ENCODE measurements around the gene ZNF665.
"Not testable (repeated sequence)": the region's sequence is repeated elsewhere in the genome, so short reads cannot be mapped to it uniquely, and the experiment has no call there.

Gene ZNF665

GRCh38 chr19:53157626-53158025 lies 35.5 kb downstream of the ZNF665 start:
- 44 to 51% methylated on average over 7 of the region's 7 CpGs for WGBS, 2 experiments (ENCODE audit: insufficient coverage in 2 of 2)
- peaks cover 5% of the 10 kb centered on the region for H3K9me3 ChIP-seq (ENCODE audit: control insufficient read depth, low read length)
- peaks cover 20% of the 10 kb centered on the region for H3K36me3 ChIP-seq (ENCODE audit: control insufficient read depth, insufficient read depth, low read length)
- no peak overlapping the region for H3K27ac ChIP-seq (ENCODE audit: low read depth, low read length, severe bottlenecking)
- H3K4me1 ChIP-seq (ENCODE audit: control insufficient read depth, insufficient read depth, low read length, poor library complexity, severe bottlenecking) = no peaks in the 10 kb centered on the region
- H3K4me3 ChIP-seq (ENCODE audit: extremely low read depth, insufficient read depth, low read length, poor library complexity, severe bottlenecking) = peak overlapping the region; percentile 55

- H3K4me1 ChIP-seq (ENCODE audit: control insufficient read depth, insufficient read depth, low read length, poor library complexity, severe bottlenecking) = no peaks in the 10 kb centered on the region
- no peak overlapping the region for H3K27ac ChIP-seq (ENCODE audit: low read depth, low read length, severe bottlenecking)
- H3K36me3 ChIP-seq (ENCODE audit: control insufficient read depth, insufficient read depth, low read length) = peaks cover 25% of the 10 kb centered on the region
- 90 to 100% methylated on average over 2 to 5 of the region's 9 CpGs for WGBS, 2 experiments (ENCODE audit: insufficient coverage in 2 of 2)
- H3K4me3 ChIP-seq (ENCODE audit: extremely low read depth, insufficient read depth, low read length, poor library complexity, severe bottlenecking) = no peak overlapping the region
- peaks cover 5% of the 10 kb centered on the region for H3K9me3 ChIP-seq (ENCODE audit: control insufficient read depth, low read length)
Measured at GRCh38 chr19:53156850-53157249, 36.3 kb downstream of the ZNF665 start.

GRCh38 chr19:53147645-53148044 lies 45.5 kb downstream of the ZNF665 start:
- H3K9me3 ChIP-seq (ENCODE audit: control insufficient read depth, low read length) = peaks cover 25% of the 10 kb centered on the region
- H3K4me3 ChIP-seq (ENCODE audit: extremely low read depth, insufficient read depth, low read length, poor library complexity, severe bottlenecking) = no peak overlapping the region
- H3K36me3 ChIP-seq (ENCODE audit: control insufficient read depth, insufficient read depth, low read length) = peaks cover 75% of the 10 kb centered on the region
- H3K27ac ChIP-seq (ENCODE audit: low read depth, low read length, severe bottlenecking) = no peak overlapping the region
- H3K4me1 ChIP-seq (ENCODE audit: control insufficient read depth, insufficient read depth, low read length, poor library complexity, severe bottlenecking) = no peaks in the 10 kb centered on the region

GRCh38 chr19:53140351-53140750 lies 52.8 kb downstream of the ZNF665 start:
- Histone ChIP-seq H3K4me1 (ENCODE audit: control insufficient read depth, insufficient read depth, low read length, poor library complexity, severe bottlenecking) (no peaks in the 10 kb centered on the region), H3K27ac (ENCODE audit: low read depth, low read length, severe bottlenecking) (no peak overlapping the region), H3K4me3 (ENCODE audit: extremely low read depth, insufficient read depth, low read length, poor library complexity, severe bottlenecking) (no peak overlapping the region), H3K9me3 (ENCODE audit: control insufficient read depth, low read length) (peaks cover 43% of the 10 kb centered on the region), H3K36me3 (ENCODE audit: control insufficient read depth, insufficient read depth, low read length) (peaks cover 46% of the 10 kb centered on the region)
- WGBS, 2 experiments (ENCODE audit: insufficient coverage in 2 of 2) = 100% methylated on average over 2 of the region's 4 CpGs; no CpG with 5 or more reads in 1 of the 2 experiments

- WGBS, 2 experiments (ENCODE audit: insufficient coverage in 2 of 2) = no CpG with 5 or more reads among the region's 3 CpGs
- H3K36me3 ChIP-seq (ENCODE audit: control insufficient read depth, insufficient read depth, low read length) = peaks cover 24% of the 10 kb centered on the region
- H3K9me3 ChIP-seq (ENCODE audit: control insufficient read depth, low read length) = peaks cover 34% of the 10 kb centered on the region
- no peaks in the 10 kb centered on the region for H3K4me1 ChIP-seq (ENCODE audit: control insufficient read depth, insufficient read depth, low read length, poor library complexity, severe bottlenecking)
- H3K27ac ChIP-seq (ENCODE audit: low read depth, low read length, severe bottlenecking) = no peak overlapping the region
- no peak overlapping the region for H3K4me3 ChIP-seq (ENCODE audit: extremely low read depth, insufficient read depth, low read length, poor library complexity, severe bottlenecking)
Measured at GRCh38 chr19:53136432-53136831, 56.7 kb downstream of the ZNF665 start.

- no peak within 1 kb of the TSS for H3K27ac ChIP-seq (ENCODE audit: low read depth, low read length, severe bottlenecking)
- H3K4me1 ChIP-seq (ENCODE audit: control insufficient read depth, insufficient read depth, low read length, poor library complexity, severe bottlenecking) = no peaks in the 10 kb centered on the region
- WGBS, 2 experiments (ENCODE audit: insufficient coverage in 2 of 2) = 9% methylated on average over 41 to 42 of the region's 51 CpGs
- H3K36me3 ChIP-seq (ENCODE audit: control insufficient read depth, insufficient read depth, low read length) = no peaks in the 10 kb centered on the region
- peaks cover 3% of the 10 kb centered on the region for H3K9me3 ChIP-seq (ENCODE audit: control insufficient read depth, low read length)
- peak within 1 kb of the TSS; percentile 54 for H3K4me3 ChIP-seq (ENCODE audit: extremely low read depth, insufficient read depth, low read length, poor library complexity, severe bottlenecking)
Measured at GRCh38 chr19:53132141-53132991, 60.8 kb downstream of the ZNF665 start, which contains the start of gene ZNF415. Gene ZNF415 (minus strand): TSS chr19:53132910. CDS start chr19:53122676, 10,234 bp downstream.

- H3K4me1 ChIP-seq (ENCODE audit: control insufficient read depth, insufficient read depth, low read length, poor library complexity, severe bottlenecking) = no peaks in the 10 kb centered on the region
- H3K27ac ChIP-seq (ENCODE audit: low read depth, low read length, severe bottlenecking) = no peak overlapping the region
- H3K36me3 ChIP-seq (ENCODE audit: control insufficient read depth, insufficient read depth, low read length) = no peaks in the 10 kb centered on the region
- peak overlapping the region; percentile 54 for H3K4me3 ChIP-seq (ENCODE audit: extremely low read depth, insufficient read depth, low read length, poor library complexity, severe bottlenecking)
- no peaks in the 10 kb centered on the region for H3K9me3 ChIP-seq (ENCODE audit: control insufficient read depth, low read length)
- 67 to 70% methylated on average over 5 to 6 of the region's 6 CpGs for WGBS, 2 experiments (ENCODE audit: insufficient coverage in 2 of 2)
Measured at GRCh38 chr19:53131727-53132126, 61.4 kb downstream of the ZNF665 start.

GRCh38 chr19:53131085-53131590 lies 62.0 kb downstream of the ZNF665 start:
- Histone ChIP-seq H3K36me3 (ENCODE audit: control insufficient read depth, insufficient read depth, low read length) (no peaks in the 10 kb centered on the region), H3K4me3 (ENCODE audit: extremely low read depth, insufficient read depth, low read length, poor library complexity, severe bottlenecking) (no peak overlapping the region), H3K9me3 (ENCODE audit: control insufficient read depth, low read length) (no peaks in the 10 kb centered on the region), H3K4me1 (ENCODE audit: control insufficient read depth, insufficient read depth, low read length, poor library complexity, severe bottlenecking) (no peaks in the 10 kb centered on the region), H3K27ac (ENCODE audit: low read depth, low read length, severe bottlenecking) (no peak overlapping the region)
- 84 to 85% methylated on average over 3 of the region's 4 CpGs for WGBS, 2 experiments (ENCODE audit: insufficient coverage in 2 of 2)

GRCh38 chr19:53130506-53130905 lies 62.7 kb downstream of the ZNF665 start:
- Histone ChIP-seq H3K36me3 (ENCODE audit: control insufficient read depth, insufficient read depth, low read length) (no peaks in the 10 kb centered on the region), H3K4me3 (ENCODE audit: extremely low read depth, insufficient read depth, low read length, poor library complexity, severe bottlenecking) (no peak overlapping the region), H3K27ac (ENCODE audit: low read depth, low read length, severe bottlenecking) (no peak overlapping the region), H3K4me1 (ENCODE audit: control insufficient read depth, insufficient read depth, low read length, poor library complexity, severe bottlenecking) (no peaks in the 10 kb centered on the region), H3K9me3 (ENCODE audit: control insufficient read depth, low read length) (no peaks in the 10 kb centered on the region)
- 77 to 93% methylated on average over 5 to 6 of the region's 7 CpGs for WGBS, 2 experiments (ENCODE audit: insufficient coverage in 2 of 2)

- WGBS, 2 experiments (ENCODE audit: insufficient coverage in 2 of 2) = 82 to 88% methylated on average over 5 to 7 of the region's 15 CpGs
- not testable (repeated sequence) for H3K36me3 ChIP-seq (ENCODE audit: control insufficient read depth, insufficient read depth, low read length); H3K4me3 ChIP-seq (ENCODE audit: extremely low read depth, insufficient read depth, low read length, poor library complexity, severe bottlenecking); H3K27ac ChIP-seq (ENCODE audit: low read depth, low read length, severe bottlenecking); H3K4me1 ChIP-seq (ENCODE audit: control insufficient read depth, insufficient read depth, low read length, poor library complexity, severe bottlenecking); H3K9me3 ChIP-seq (ENCODE audit: control insufficient read depth, low read length)
Measured at GRCh38 chr19:53126733-53127526, 66.2 kb downstream of the ZNF665 start.

All from mesodermal cell (in vitro differentiated cells).